BJ (cell line): ENCODE results near the gene ITPKC. TPM values are rescaled to one million over a fixed set of nuclear protein-coding genes. Genes with fewer than 3 reads are reported as not detected.

Experiments
- CTCF ChIA-PET: fragments of 350-600 bp; formaldehyde crosslinking; extraction: SDS; loops from one replicate; lab custom pipeline; 2021; ENCODE audit warnings: antibody characterized with exemption, inconsistent platforms; lab: Yijun Ruan, JAX
- POLR2A ChIA-PET: fragments of 300-600 bp; sonication (Branson Sonifier 250); formaldehyde crosslinking; extraction: SDS; loops from one replicate; lab custom pipeline; 2021; ENCODE audit warnings: antibody characterized with exemption; lab: Charles Lee
- DNase-seq: peaks from one replicate; pipeline ENCODE4 v3.0.0-alpha.2; 2011; ENCODE audit warnings: low read depth
- H3K27me3 ChIP-seq: 2 replicates; pipeline ENCODE4 v1.6.0; 2011; ENCODE audit warnings: low read length; ENCODE audit not compliant: control insufficient read depth, insufficient read depth
- H3K36me3 ChIP-seq: 2 replicates; pipeline ENCODE4 v1.5.1; 2011; ENCODE audit warnings: low read length; ENCODE audit not compliant: control insufficient read depth, insufficient read depth
- H3K4me3 ChIP-seq: 2 replicates; pipeline ENCODE4 v1.5.1; 2011; ENCODE audit warnings: low read depth, mild to moderate bottlenecking, control low read depth, low read length
- CTCF ChIP-seq: IDR thresholded peaks from 2 replicates; pipeline ENCODE4 v1.5.1; 2011; ENCODE audit warnings: low read depth, mild to moderate bottlenecking, control low read depth, inconsistent platforms, low read length, moderate library complexity; ENCODE audit not compliant: insufficient read depth
- polyA minus RNA-seq: library from RNA; depleted of rRNA, polyadenylated mRNA; stranded (reverse); fragments of >200 nt; gene quantifications from 2 replicates; pipeline ENCODE4 v1.2.3, GENCODE V29; 2011; rRNA and poly(A)+ RNA removed
- polyA plus RNA-seq: library from polyadenylated mRNA; depleted of rRNA; stranded (reverse); fragments of >200 nt; gene quantifications from 2 replicates; pipeline ENCODE4 v1.2.3, GENCODE V29; 2011; rRNA removed

The ITPKC gene
- 8.9 and 11.9 TPM in 2 replicates for polyA plus RNA-seq
- 10.0 and 16.4 TPM in 2 replicates for polyA minus RNA-seq

DNA sequence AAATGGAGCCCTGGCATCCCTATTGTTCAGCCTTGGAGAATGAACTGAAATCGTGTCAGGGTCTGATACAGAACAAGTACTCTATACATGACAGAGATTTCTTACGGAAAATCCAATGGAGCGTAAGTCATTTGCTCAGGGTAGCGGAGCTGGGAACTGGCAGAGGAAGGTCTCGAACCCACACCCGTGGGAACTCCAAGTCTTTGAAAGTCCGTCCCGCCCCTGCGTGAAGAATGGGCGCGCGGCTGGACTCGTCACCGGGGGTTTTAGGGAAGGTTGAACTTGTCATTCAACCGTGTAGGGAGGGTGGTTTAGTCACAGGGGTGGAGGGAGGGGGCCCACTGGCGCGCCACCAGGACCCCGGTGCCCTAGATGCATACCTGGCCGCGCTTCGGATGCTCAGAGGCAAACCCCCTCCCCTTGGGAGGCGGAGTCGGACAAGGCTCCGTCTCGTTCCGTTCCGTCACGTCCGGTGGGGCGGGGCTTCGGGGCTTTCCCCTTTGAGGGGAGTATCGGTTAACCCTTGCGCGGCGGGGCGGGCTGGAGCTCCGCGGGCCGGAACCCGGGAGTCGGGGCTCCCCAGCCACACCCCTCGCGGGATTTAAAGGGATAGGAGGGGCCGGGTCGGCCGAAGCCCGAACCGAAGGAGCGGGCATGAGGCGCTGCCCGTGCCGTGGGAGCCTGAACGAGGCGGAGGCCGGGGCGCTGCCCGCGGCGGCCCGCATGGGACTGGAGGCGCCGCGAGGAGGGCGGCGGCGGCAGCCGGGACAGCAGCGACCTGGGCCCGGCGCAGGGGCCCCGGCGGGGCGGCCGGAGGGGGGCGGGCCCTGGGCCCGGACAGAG is at the start of gene ITPKC, which contains the start of gene COQ8B:
TSS of gene ITPKC (plus strand) at position 631 of the 843 bp plus-strand sequence. CDS start at position 655, 24 bp downstream.
TSS of gene COQ8B (minus strand) at position 405 of the 843 bp plus-strand sequence. CDS start 2,254 bp downstream, outside the sequence.
- H3K4me3 ChIP-seq: peak within 1 kb of the TSS; percentile 70

GRCh38 chr19:40667602-40668001 is 49.3 kb upstream of the ITPKC start:
- H3K27me3 ChIP-seq: no peaks in the 10 kb centered on the region
- H3K4me3 ChIP-seq: no peak overlapping the region
- ChIA-PET CTCF (no interaction called here), POLR2A (no interaction called here)
- no peak for TF ChIP-seq CTCF
- H3K36me3 ChIP-seq: peaks cover 39% of the 10 kb centered on the region
- no peak for DNase-seq

More for the DNA sequence above, at the start of gene ITPKC, which contains the start of gene COQ8B:
- TF ChIP-seq CTCF: no peak
- Histone ChIP-seq H3K36me3 (no peaks in the 10 kb centered on the region; the same call in none of the 2 replicates), H3K27me3 (no peaks in the 10 kb centered on the region)
- ChIA-PET POLR2A (interaction anchor here (0.6 kb wide), 1 partner anchor 28 kb away, joined by 4 read pairs; no protein-coding TSS in a partner anchor), CTCF (interaction anchor here (0.6 to 1.9 kb wide), 6 partner anchors 52 to 662 kb away, joined by 3 to 12 read pairs (median 3); no protein-coding TSS in a partner anchor)
- peak; percentile 74 for DNase-seq

GRCh38 chr19:40668991-40669614 is 47.8 kb upstream of the ITPKC start:
- Histone ChIP-seq H3K4me3 (no peak overlapping the region), H3K36me3 (peaks cover 53% of the 10 kb centered on the region), H3K27me3 (no peaks in the 10 kb centered on the region)
- no peak for TF ChIP-seq CTCF
- no peak for DNase-seq
- ChIA-PET CTCF (no interaction called here), POLR2A (no interaction called here)

- Histone ChIP-seq H3K36me3 (peaks cover 64% of the 10 kb centered on the region), H3K27me3 (no peaks in the 10 kb centered on the region), H3K4me3 (no peak overlapping the region)
- no peak for TF ChIP-seq CTCF
- ChIA-PET CTCF (interaction anchor here (1.2 to 2.5 kb wide), 2 partner anchors 8 to 136 kb away, joined by 3 to 5 read pairs; no protein-coding TSS in a partner anchor), POLR2A (no interaction called here)
- no peak for DNase-seq
These were observed 45.5 kb upstream of the ITPKC start for GRCh38 chr19:40671404-40671803.

- ChIA-PET CTCF (interaction anchor here (1.2 to 2.5 kb wide), 2 partner anchors 9 to 135 kb away, joined by 3 to 5 read pairs; no protein-coding TSS in a partner anchor), POLR2A (no interaction called here)
- TF ChIP-seq CTCF: no peak
- no peaks in the 10 kb centered on the region for H3K27me3 ChIP-seq
- H3K36me3 ChIP-seq: peaks cover 62% of the 10 kb centered on the region
- DNase-seq: no peak
- H3K4me3 ChIP-seq: no peak overlapping the region
These were observed 44.9 kb upstream of the ITPKC start for GRCh38 chr19:40672038-40672437.
